Hematopoietic multipotent progenitor cell treated with erythropoietin and hydrocortisone succinate and interleukin-3 and kit ligand, for 15 days (in vitro differentiated cells): ENCODE data around the gene MRPL40.
A peak's percentile ranks its signal among the peaks of the same experiment; 100 is the strongest.
"Not testable (repeated sequence)": the region's sequence is repeated elsewhere in the genome, so short reads cannot be mapped to it uniquely, and the experiment has no call there.

Experiments used
- DNase-seq: peaks from one replicate; pipeline ENCODE4 v3.0.0-alpha.2; 2015; ENCODE audit warnings: low spot score

Gene MRPL40

GRCh38 chr22:19442166-19442565, 9.8 kb downstream of the MRPL40 start:
- no peak for DNase-seq

GRCh38 chr22:19443544-19444211, 11.3 kb downstream of the MRPL40 start:
- no peak for DNase-seq

- not testable (repeated sequence) for DNase-seq
These were observed 13.1 kb downstream of the MRPL40 start for GRCh38 chr22:19445279-19445982.

- no peak for DNase-seq
These were observed 14.4 kb downstream of the MRPL40 start for GRCh38 chr22:19446603-19447329.

GRCh38 chr22:19447330-19448075, 15.2 kb downstream of the MRPL40 start, which contains the start of gene C22orf39:
Gene C22orf39 (minus strand): TSS chr22:19447711. CDS start chr22:19447688, 23 bp downstream.
- DNase-seq, result peak; percentile 87

- no peak for DNase-seq
These were observed 15.8 kb downstream of the MRPL40 start for GRCh38 chr22:19448076-19448607.

GRCh38 chr22:19448739-19449421, 16.5 kb downstream of the MRPL40 start:
- no peak for DNase-seq

GRCh38 chr22:19449422-19449767, 17.1 kb downstream of the MRPL40 start:
- DNase-seq, result no peak

GRCh38 chr22:19450363-19451175, 18.2 kb downstream of the MRPL40 start:
- DNase-seq, result no peak

GRCh38 chr22:19451570-19451969, 19.2 kb downstream of the MRPL40 start:
- DNase-seq, result no peak

- no peak for DNase-seq
These were observed 21.4 kb downstream of the MRPL40 start for GRCh38 chr22:19453718-19454117.

GRCh38 chr22:19454156-19454555, 21.8 kb downstream of the MRPL40 start:
- DNase-seq, result no peak

GRCh38 chr22:19455033-19455432, 22.7 kb downstream of the MRPL40 start:
- DNase-seq, result no peak

GRCh38 chr22:19455585-19456370, 23.4 kb downstream of the MRPL40 start:
- DNase-seq, result no peak

- DNase-seq, result no peak
These were observed 24.2 kb downstream of the MRPL40 start for GRCh38 chr22:19456541-19456940.

- DNase-seq, result no peak
These were observed 25.6 kb downstream of the MRPL40 start for GRCh38 chr22:19457828-19458428.

GRCh38 chr22:19460036-19460435, 27.7 kb downstream of the MRPL40 start:
- no peak for DNase-seq

GRCh38 chr22:19461506-19461905, 29.2 kb downstream of the MRPL40 start:
- no peak for DNase-seq

- no peak for DNase-seq
These were observed 30.7 kb downstream of the MRPL40 start for GRCh38 chr22:19463008-19463407.
